GM12801 (cell line): Measurements from ENCODE around the gene CCL15.

ENCODE experiments used
- TF ChIP-seq, protein P1 (sequence below): IDR thresholded peaks from one replicate; pipeline ENCODE4 v1.5.1; 2011; ENCODE audit warnings: control low read depth; ENCODE audit not compliant: insufficient read length; ENCODE audit errors: extremely low read depth

Gene CCL15

DNA sequence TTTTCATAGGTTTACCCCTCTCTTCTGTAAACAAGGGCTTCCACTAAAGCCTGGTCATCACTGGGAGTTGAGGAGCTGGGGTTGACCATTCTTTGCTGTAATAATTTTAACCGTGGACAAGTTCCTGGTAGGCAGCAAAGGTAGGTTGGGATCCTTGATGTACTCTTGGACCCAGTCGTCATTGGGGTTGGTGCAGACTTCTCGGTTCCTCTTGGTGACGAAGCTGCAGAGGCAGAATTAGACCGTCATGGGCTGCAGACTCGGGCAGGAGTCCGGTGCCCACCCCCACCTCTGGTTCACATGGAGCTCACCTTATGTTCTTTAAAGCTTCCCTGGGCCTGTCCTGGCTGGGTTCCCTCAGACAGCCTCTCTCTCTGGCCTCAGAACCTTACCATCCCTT is 23.8 kb downstream of the CCL15 start:
- TF ChIP-seq, protein P1, sequence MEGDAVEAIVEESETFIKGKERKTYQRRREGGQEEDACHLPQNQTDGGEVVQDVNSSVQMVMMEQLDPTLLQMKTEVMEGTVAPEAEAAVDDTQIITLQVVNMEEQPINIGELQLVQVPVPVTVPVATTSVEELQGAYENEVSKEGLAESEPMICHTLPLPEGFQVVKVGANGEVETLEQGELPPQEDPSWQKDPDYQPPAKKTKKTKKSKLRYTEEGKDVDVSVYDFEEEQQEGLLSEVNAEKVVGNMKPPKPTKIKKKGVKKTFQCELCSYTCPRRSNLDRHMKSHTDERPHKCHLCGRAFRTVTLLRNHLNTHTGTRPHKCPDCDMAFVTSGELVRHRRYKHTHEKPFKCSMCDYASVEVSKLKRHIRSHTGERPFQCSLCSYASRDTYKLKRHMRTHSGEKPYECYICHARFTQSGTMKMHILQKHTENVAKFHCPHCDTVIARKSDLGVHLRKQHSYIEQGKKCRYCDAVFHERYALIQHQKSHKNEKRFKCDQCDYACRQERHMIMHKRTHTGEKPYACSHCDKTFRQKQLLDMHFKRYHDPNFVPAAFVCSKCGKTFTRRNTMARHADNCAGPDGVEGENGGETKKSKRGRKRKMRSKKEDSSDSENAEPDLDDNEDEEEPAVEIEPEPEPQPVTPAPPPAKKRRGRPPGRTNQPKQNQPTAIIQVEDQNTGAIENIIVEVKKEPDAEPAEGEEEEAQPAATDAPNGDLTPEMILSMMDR, result no peak

GRCh38 chr17:35973333-35974260 is 27.8 kb downstream of the CCL15 start:
- TF ChIP-seq, protein P1, result no peak

DNA sequence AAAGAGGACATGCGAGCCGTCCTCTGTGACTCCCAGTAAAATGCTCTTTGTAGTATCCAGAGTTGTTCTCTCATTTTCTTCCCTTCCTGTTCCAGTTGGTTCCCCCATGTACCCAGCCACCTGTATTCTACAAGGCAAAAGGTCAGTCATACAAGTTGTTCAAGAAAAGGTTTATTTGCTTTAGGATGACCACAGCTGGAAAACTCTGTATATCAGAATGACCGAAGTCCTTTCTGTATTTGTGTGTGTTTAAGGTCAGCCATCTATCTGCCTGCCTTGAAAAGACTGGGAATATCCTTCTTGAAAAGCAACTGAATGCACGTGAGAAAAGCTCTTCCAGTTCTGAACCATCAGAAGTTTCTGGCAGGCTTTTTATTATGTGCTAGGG is 28.4 kb downstream of the CCL15 start:
- TF ChIP-seq, protein P1, result no peak

- TF ChIP-seq, protein P1, result no peak
Measured at GRCh38 chr17:35972535-35972934, 28.8 kb downstream of the CCL15 start.

DNA sequence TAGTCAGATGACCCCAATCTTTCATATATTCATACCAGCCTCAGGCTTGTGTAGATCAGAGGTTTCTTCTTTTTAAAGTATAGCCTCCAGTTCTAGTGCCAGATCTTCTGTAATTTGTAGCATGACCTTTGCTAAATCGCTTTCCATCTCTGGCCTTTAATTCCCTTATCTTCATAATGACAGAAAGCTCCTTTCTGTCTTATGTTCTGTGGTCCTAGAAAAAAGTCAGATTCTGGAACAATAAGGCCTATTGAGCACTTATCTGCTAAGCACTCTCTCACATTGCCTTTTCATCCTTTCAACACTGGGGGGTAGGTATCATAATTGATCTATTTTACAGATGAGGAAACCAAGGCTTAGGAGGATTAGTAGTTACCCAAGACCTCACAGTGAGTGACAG is 29.3 kb downstream of the CCL15 start:
- TF ChIP-seq, protein P1, result no peak

- TF ChIP-seq, protein P1, result no peak
Measured at GRCh38 chr17:35969558-35970380, 31.6 kb downstream of the CCL15 start.

DNA sequence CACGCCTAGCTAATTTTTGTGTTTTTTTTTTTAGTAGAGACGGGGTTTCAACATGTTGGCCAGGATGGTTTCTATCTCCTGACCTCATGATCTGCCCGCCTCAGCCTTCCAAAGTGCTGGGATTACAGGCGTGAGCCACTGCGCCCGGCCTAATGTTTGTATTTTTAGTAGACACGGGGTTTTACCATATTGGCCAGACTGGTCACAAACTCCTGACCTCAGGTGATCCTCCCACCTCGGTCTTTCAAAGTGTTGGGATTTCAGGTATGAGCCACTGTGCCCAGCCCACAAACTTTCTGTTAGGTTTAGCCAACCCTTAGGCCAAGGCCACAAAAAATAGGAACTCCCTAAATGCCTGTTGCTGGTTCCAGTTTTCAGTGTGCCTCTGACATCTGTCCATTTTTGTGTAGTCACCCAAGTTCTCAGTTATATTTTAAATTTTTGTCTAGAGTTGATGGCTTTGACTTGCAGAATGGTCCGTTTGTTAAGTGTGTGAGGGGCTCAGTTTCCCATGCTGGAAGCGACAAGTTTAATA is 32.8 kb downstream of the CCL15 start:
- TF ChIP-seq, protein P1, result no peak
